ENCODE data around the gene PSORS1C1.

The PSORS1C1 gene

GRCh38 chr6:31128093-31128676 lies 13.6 kb downstream of the PSORS1C1 start:
- peak; percentile 70 for DNase-seq

GRCh38 chr6:31129130-31129529 lies 14.5 kb downstream of the PSORS1C1 start:
- no peak for DNase-seq

GRCh38 chr6:31130751-31131150 lies 16.2 kb downstream of the PSORS1C1 start:
- DNase-seq, result no peak

DNA sequence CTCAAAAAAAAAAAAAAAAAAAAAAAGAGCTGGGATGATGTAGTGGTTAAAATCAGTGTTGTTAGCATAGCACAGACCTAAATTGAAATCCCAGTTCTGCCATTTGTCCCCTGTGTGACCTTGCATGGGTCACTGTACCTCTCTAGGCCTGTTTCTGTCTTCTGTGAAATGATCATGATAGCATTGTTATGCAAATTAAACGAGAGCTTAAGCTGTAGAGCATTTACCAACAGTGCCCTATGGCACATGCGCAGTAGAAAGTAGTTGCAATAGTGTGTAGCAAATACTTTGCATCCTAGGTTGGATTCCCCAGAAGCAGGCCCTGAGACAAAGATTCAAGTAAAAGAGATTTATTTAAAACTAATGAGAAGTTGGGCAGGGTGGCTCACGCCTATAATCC lies 17.0 kb downstream of the PSORS1C1 start:
- DNase-seq, result no peak

GRCh38 chr6:31132806-31133205 lies 18.2 kb downstream of the PSORS1C1 start:
- no peak for DNase-seq

DNA sequence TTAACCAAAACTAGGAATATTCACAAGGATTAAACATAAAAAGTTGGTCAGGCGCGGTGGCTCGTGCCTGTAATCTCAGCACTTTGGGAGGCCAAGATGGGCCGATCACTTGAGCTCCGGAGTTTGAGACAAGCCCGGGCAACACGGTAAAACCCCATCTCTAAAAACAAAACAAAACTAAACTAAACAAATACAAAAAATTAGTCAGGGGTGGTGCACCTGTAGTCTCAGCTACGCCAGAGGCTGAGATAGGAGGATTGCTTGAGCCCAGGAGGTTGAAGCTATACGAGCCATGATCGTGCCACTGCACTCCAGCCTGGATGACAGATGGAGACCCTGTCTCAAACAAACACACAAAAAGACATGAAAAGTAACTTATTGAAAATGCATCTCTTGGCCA lies 21.1 kb downstream of the PSORS1C1 start:
- DNase-seq, result no peak

DNA sequence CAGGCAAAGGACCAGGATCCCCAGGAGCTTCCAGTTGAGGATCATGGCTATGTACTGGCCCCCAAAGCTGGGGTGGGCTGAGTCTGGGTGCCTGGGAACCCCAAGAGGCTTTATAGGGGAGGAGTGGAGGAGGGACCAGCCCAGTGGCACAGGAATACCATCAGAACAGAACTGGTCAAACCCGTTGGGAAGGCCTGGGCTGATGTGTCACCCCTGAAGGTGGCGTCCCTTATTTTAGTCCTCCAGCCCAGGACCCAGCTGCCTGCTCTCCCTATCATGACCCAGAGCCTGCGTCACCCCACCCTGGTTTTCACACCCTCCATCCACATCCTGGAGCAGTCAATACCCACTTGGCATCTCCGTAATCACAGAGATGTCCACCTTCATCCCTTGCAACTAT lies 24.4 kb downstream of the PSORS1C1 start, which contains the start of gene PSORS1C2:
Gene PSORS1C2, minus strand, starts transcription at position 85 of the 400 bp plus-strand sequence. Its CDS starts 40 bp downstream, at position 45.
- DNase-seq, result no peak

DNA sequence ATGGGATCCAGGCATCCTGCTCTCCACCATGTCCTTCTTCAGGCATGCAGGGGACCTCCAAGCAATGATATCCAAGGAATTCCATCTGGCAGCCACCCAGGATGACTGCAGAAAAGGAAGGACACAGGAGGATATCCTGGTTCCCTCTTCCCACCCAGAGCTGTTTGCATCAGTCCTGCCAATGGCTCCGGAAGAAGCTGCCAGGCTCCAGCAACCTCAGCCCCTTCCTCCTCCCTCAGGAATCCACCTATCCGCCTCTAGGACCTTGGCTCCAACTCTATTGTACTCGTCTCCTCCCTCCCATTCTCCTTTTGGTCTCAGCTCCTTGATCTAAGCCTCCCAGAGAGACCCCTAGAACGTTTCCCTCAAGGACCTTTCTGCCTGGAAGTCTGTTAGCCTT lies 25.0 kb downstream of the PSORS1C1 start:
- DNase-seq, result no peak

DNA sequence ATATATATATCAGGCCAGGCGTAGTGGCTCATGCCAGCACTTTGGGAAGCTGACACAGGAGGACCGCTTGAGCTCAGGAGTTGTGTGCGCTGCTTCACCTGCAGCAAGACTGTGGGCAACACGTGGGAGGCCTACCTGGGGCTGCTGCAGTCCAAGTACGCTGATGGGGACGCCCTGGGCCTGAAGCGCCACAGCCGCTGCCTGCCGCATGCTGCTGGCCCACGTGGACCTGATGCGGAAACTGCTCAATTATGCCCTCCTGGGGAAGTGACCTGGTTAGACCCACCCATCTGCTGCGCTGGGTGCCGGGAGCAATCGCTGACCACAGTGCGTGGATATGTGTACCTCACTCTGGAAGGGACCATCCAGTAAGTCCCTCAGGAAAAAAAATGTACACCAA lies 26.0 kb downstream of the PSORS1C1 start:
- no peak for DNase-seq

DNA sequence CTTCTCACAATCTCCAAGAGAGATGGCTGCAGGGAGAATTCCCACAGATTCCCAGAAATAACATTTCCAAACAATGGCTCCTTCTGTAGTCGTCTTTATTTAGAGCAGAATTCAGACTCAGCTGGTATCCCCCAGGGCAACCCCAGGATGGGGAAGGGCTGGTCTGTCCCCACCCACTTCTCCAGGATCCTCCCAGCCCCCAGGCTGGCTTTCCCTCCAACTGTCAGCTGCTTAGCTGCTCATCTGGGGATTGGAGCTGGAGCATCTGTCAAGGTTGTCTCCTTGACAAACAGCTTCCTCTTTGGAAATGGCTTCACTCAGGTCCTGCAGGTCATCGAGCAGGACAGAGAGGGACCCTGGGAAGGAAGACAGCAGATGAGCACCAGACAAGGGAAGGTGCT lies 27.8 kb downstream of the PSORS1C1 start:
- DNase-seq, result no peak

DNA sequence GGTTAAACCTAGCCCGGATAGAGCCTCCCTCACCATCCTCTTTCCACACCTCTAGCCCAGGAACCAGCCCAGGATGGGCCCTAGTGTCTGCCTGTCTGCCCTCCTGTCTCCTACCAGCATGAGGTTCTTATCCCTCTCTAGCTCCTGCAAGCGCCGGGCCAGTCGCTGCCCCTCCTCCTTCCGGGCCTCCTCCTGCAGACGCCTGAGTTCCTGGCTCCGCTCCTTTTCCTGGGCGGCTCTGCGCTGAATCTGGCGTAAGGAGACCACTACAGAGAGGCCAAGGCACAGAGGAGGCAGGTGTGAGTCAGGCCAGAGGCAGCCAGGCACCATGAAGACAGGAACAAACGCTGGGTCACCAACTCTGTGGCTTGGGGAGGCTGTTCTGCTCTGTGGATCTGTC lies 28.5 kb downstream of the PSORS1C1 start:
- DNase-seq, result no peak

DNA sequence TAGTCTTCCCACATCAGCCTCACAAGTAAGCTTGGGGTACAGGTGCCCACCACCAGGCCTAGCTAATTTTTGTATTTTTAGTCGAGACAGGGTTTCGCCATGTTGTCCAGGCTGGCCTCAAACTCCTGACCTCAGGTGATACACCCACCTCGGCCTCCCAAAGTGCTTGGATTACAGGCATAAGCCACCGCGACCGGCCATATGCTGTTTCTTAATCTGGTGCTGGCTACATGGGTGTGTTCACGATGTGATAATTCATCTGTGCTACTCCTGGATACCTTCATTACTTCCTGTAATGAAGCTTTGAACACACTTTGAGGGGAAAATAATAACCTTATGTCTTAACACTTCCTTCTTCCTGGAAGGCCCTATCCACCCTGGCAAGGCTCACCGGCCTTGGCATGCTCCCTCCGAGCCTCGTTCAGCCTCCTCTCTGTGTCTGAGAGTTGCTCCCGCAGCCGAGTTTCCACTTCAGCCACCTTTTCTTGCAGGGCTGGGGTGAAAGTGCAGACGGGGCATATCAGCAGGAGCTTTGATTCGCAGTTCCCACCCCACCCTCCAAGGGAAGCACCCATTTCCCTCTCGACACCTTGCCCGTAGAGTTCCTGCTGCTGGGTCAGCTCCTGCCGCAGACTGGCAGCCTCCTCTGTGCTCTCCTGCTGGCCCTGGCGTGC lies 29.8 kb downstream of the PSORS1C1 start:
- no peak for DNase-seq

DNA sequence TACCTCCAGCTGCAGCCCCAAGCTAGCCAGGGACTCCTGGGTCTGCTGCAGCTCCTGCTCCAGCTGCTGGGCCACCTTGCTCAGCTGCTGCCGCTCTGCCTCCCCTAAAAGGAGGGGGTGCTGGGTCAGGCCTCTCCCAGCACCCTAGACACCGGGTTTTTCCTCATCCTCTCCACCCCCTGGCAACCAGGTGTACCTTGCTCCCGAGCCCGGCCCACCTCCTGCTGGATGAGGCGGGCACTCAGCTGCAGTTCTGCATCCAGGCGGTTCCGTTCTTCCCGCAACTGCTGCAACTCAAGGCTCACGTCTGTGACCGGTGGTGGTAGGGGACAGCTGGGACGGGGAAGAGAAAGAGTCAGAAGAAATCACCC lies 30.4 kb downstream of the PSORS1C1 start:
- DNase-seq, result no peak

DNA sequence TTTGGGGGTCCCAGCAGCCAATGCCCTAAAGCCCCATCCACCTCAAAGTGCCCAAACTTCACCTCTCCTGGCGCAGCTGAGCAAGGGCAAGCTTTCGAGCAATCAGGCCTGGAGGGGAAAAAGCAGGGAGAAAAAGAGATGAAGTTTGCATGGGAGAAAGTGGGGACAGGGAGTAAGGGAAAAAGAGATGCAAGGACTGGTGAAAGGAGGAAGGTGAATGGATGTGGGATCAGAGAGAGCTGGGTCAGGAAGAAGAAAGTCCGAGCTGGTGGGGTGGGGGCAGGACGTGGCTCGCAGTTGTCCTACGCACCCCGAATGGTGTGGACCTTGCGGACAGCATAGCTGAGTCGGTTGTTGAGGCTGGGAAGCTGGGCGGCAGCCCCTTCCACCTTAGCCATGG lies 30.8 kb downstream of the PSORS1C1 start:
- no peak for DNase-seq

- no peak for DNase-seq
Measured at GRCh38 chr6:31149827-31150447, 35.3 kb downstream of the PSORS1C1 start.

- no peak for DNase-seq
Measured at GRCh38 chr6:31152781-31153180, 38.2 kb downstream of the PSORS1C1 start.

- DNase-seq, result no peak
Measured at GRCh38 chr6:31154436-31154835, 39.8 kb downstream of the PSORS1C1 start.

- DNase-seq, result no peak
Measured at GRCh38 chr6:31156641-31157040, 42.0 kb downstream of the PSORS1C1 start.

- no peak for DNase-seq
Measured at GRCh38 chr6:31157513-31158139, 43.0 kb downstream of the PSORS1C1 start, which contains the start of gene CCHCR1. Gene CCHCR1, minus strand, starts transcription at chr6:31157802. Its CDS starts 202 bp downstream, at chr6:31157600.

DNA sequence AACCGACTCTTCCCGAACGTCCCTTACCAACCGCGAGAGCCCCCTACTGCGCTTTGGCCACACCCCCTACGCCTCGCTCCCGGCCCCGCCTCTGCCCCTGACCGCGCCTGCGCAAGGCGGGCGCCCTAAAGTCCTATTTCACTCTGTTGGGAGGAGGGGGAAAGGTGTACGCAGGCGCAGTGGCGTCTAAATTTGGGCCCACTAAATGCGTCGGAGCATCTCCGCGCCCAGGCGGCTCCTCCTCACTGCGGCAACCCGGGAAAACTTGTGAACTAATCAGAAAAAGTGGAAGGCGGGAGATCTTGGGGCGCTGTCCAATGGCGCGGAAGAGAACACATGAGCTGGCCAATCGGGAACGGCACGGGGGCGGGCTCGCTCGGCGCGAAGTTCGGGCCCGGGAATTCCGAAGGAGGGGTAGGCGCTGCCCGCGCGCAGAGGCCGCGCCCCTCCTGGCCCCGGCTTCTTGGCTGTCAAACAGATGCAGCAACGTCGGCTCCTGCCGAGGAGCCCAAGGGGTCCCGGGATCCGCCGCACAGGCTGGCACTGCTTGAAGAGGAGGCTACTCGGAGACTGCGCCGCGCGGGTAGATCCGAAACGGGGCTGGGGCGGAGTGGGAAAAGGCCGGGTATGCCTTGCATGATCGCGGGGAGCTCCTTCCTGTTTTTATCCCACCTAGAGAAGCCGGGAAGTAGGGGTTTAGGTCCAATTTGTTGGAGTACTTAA lies 43.7 kb downstream of the PSORS1C1 start, which contains the start of gene TCF19:
Gene TCF19, plus strand, starts transcription at position 450 of the 723 bp plus-strand sequence. CDS start 881 bp downstream, outside the sequence.
- DNase-seq, result peak; percentile 99

DNA sequence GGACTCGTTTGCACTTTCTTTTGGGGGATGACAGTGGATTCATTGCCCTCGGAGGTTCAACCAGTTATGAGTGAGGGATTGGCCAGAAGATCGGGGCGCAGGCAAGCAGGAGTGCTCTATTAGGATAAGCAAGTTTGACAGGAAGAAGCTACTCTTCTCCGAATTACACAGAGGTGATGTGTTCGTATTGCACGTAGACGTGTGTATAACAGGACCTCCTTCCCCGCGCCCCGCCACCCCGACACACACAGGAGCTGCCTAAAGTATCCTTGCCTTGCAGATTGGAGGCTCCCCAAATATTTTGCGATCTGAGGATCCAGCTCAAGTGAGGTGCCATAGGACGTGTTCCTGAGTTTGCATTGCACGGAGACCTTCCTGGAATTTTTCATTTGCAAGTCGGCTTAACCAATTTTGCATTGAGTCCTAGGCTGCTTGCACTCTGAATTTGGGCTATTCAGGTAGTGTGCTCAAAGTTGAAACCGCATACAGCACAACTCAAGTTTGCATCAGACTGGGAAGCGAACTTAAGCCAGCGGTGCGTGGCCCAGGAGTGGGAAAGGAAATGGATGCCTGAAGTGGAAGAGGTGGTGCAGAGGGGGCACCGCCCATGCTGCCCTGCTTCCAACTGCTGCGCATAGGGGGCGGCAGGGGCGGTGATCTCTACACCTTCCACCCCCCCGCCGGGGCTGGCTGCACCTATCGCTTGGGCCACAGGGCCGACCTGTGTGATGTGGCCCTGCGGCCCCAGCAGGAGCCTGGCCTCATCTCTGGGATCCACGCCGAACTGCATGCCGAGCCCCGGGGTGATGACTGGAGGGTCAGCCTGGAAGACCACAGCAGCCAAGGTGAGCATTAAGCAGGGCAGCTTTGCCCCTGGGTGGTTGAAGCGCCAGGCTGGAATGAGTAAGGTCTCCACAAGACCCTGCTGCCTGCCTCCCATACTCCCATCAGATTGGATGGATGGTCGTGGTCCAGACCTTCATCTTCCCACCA lies 44.6 kb downstream of the PSORS1C1 start:
- no peak for DNase-seq

Data from effector CD4-positive, alpha-beta T cell (primary cell).